Stimulated activated CD4-positive, alpha-beta T cell treated with anti-CD3 and anti-CD28 coated beads, Interleukin-15, amount 100 ng/mL, for 24 hours (primary cell): Measurements from ENCODE around the gene SGCB.

ENCODE experiments used
- DNase-seq: peaks from one replicate; pipeline ENCODE4 v3.0.0-alpha.2; 2020

The SGCB gene

GRCh38 chr4:52017814-52018213 lies 20.3 kb downstream of the SGCB start:
- DNase-seq = no peak

- no peak for DNase-seq
These were observed 21.1 kb downstream of the SGCB start for GRCh38 chr4:52016981-52017380.

GRCh38 chr4:52015366-52015765 lies 22.7 kb downstream of the SGCB start:
- no peak for DNase-seq

GRCh38 chr4:52014903-52015302 lies 23.2 kb downstream of the SGCB start:
- no peak for DNase-seq

- no peak for DNase-seq
These were observed 25.4 kb downstream of the SGCB start for GRCh38 chr4:52012651-52013050.

GRCh38 chr4:52010986-52011385 lies 27.1 kb downstream of the SGCB start:
- no peak for DNase-seq

GRCh38 chr4:52006887-52007286 lies 31.2 kb downstream of the SGCB start:
- DNase-seq = no peak

- DNase-seq = no peak
These were observed 32.4 kb downstream of the SGCB start for GRCh38 chr4:52005604-52006273.

GRCh38 chr4:52004414-52004813 lies 33.7 kb downstream of the SGCB start:
- DNase-seq = no peak

- no peak for DNase-seq
These were observed 36.5 kb downstream of the SGCB start for GRCh38 chr4:52001616-52002015.

GRCh38 chr4:51999250-51999649 lies 38.8 kb downstream of the SGCB start:
- DNase-seq = no peak

GRCh38 chr4:51998837-51999236 lies 39.3 kb downstream of the SGCB start:
- DNase-seq = no peak

GRCh38 chr4:51997647-51998046 lies 40.5 kb downstream of the SGCB start:
- DNase-seq = no peak

- DNase-seq = no peak
These were observed 42.4 kb downstream of the SGCB start for GRCh38 chr4:51995647-51996220.
